Neuron (in vitro differentiated cells): ENCODE measurements around the gene WASHC3.

Experiments used
- H2AFZ ChIP-seq: one replicate; pipeline ENCODE4 v1.6.1; 2013; ENCODE audit warnings: low read depth, mild to moderate bottlenecking, inconsistent platforms, low read length, moderate library complexity
- H3K27me3 ChIP-seq: one replicate; pipeline ENCODE4 v1.6.1; 2013; ENCODE audit warnings: low read length; ENCODE audit not compliant: insufficient read depth
- H3K36me3 ChIP-seq: one replicate; pipeline ENCODE4 v1.6.1; 2013; ENCODE audit warnings: low read length; ENCODE audit not compliant: insufficient read depth
- H3K4me1 ChIP-seq: one replicate; pipeline ENCODE4 v1.6.1; 2013; ENCODE audit warnings: low read length; ENCODE audit not compliant: insufficient read depth
- H3K4me3 ChIP-seq: 2 replicates; pipeline ENCODE4 v1.5.1; 2013; ENCODE audit warnings: mild to moderate bottlenecking, low read length, moderate library complexity
- H3K9me3 ChIP-seq: one replicate; pipeline ENCODE4 v1.6.1; 2013; ENCODE audit warnings: low read length

Gene WASHC3

GRCh38 chr12:102063069-102063468, 1.3 kb upstream of the WASHC3 start:
- Histone ChIP-seq H3K27me3 (no peaks in the 10 kb centered on the region), H3K4me3 (no peak overlapping the region), H3K36me3 (no peaks in the 10 kb centered on the region), H3K4me1 (peaks cover 6% of the 10 kb centered on the region), H2AFZ (peak overlapping the region; percentile 92), H3K9me3 (no peaks in the 10 kb centered on the region)

- Histone ChIP-seq H3K36me3 (no peaks in the 10 kb centered on the region), H2AFZ (peak overlapping the region; percentile 92), H3K27me3 (no peaks in the 10 kb centered on the region), H3K4me1 (peaks cover 6% of the 10 kb centered on the region), H3K9me3 (no peaks in the 10 kb centered on the region), H3K4me3 (peak overlapping the region; percentile 85)
These were observed 622 bp upstream of the WASHC3 start for GRCh38 chr12:102062419-102062806.

GRCh38 chr12:102061096-102061559, 663 bp downstream of the WASHC3 start:
- H3K9me3 ChIP-seq, result peaks cover 1% of the 10 kb centered on the region
- H3K4me3 ChIP-seq, result peak overlapping the region; percentile 85
- H2AFZ ChIP-seq, result peak overlapping the region; percentile 92
- peaks cover 11% of the 10 kb centered on the region for H3K36me3 ChIP-seq
- H3K27me3 ChIP-seq, result no peaks in the 10 kb centered on the region
- peaks cover 6% of the 10 kb centered on the region for H3K4me1 ChIP-seq

- no peaks in the 10 kb centered on the region for H3K27me3 ChIP-seq
- no peak overlapping the region for H2AFZ ChIP-seq
- H3K4me3 ChIP-seq, result no peak overlapping the region
- peaks cover 1% of the 10 kb centered on the region for H3K9me3 ChIP-seq
- H3K36me3 ChIP-seq, result peaks cover 13% of the 10 kb centered on the region
- H3K4me1 ChIP-seq, result peaks cover 6% of the 10 kb centered on the region
These were observed 2.4 kb downstream of the WASHC3 start for GRCh38 chr12:102059343-102059742.

- peaks cover 1% of the 10 kb centered on the region for H3K9me3 ChIP-seq
- no peaks in the 10 kb centered on the region for H3K4me1 ChIP-seq
- H3K4me3 ChIP-seq, result no peak overlapping the region
- H3K27me3 ChIP-seq, result no peaks in the 10 kb centered on the region
- peaks cover 35% of the 10 kb centered on the region for H3K36me3 ChIP-seq
- no peak overlapping the region for H2AFZ ChIP-seq
These were observed 7.4 kb downstream of the WASHC3 start for GRCh38 chr12:102054345-102054744.

GRCh38 chr12:102053062-102053349, 8.8 kb downstream of the WASHC3 start:
- Histone ChIP-seq H3K4me1 (no peaks in the 10 kb centered on the region), H3K9me3 (peaks cover 1% of the 10 kb centered on the region), H2AFZ (no peak overlapping the region), H3K4me3 (no peak overlapping the region), H3K36me3 (peaks cover 38% of the 10 kb centered on the region), H3K27me3 (no peaks in the 10 kb centered on the region)

GRCh38 chr12:102052192-102053061, 9.4 kb downstream of the WASHC3 start:
- Histone ChIP-seq H3K9me3 (peaks cover 1% of the 10 kb centered on the region), H2AFZ (no peak overlapping the region), H3K36me3 (peaks cover 38% of the 10 kb centered on the region)

GRCh38 chr12:102051431-102051965, 10.3 kb downstream of the WASHC3 start:
- H3K36me3 ChIP-seq, result peaks cover 31% of the 10 kb centered on the region
- H3K4me3 ChIP-seq, result no peak overlapping the region

More at GRCh38 chr12:102052192-102053061, 9.4 kb downstream of the WASHC3 start:
- Histone ChIP-seq H3K27me3 (no peaks in the 10 kb centered on the region), H3K4me1 (no peaks in the 10 kb centered on the region), H3K4me3 (no peak overlapping the region)

GRCh38 chr12:102050660-102051430, 10.9 kb downstream of the WASHC3 start:
- Histone ChIP-seq H2AFZ (no peak overlapping the region), H3K4me3 (no peak overlapping the region), H3K36me3 (peaks cover 25% of the 10 kb centered on the region), H3K27me3 (no peaks in the 10 kb centered on the region), H3K9me3 (no peaks in the 10 kb centered on the region), H3K4me1 (no peaks in the 10 kb centered on the region)

More at GRCh38 chr12:102051431-102051965, 10.3 kb downstream of the WASHC3 start:
- no peaks in the 10 kb centered on the region for H3K4me1 ChIP-seq
- H3K9me3 ChIP-seq, result no peaks in the 10 kb centered on the region
- H3K27me3 ChIP-seq, result no peaks in the 10 kb centered on the region
- H2AFZ ChIP-seq, result no peak overlapping the region

GRCh38 chr12:102043928-102044327, 17.9 kb downstream of the WASHC3 start:
- no peak overlapping the region for H2AFZ ChIP-seq
- H3K36me3 ChIP-seq, result peaks cover 10% of the 10 kb centered on the region
- H3K27me3 ChIP-seq, result no peaks in the 10 kb centered on the region
- H3K9me3 ChIP-seq, result no peaks in the 10 kb centered on the region
- H3K4me1 ChIP-seq, result no peaks in the 10 kb centered on the region
- H3K4me3 ChIP-seq, result no peak overlapping the region

GRCh38 chr12:102033991-102034745, 27.6 kb downstream of the WASHC3 start:
- Histone ChIP-seq H3K36me3 (peaks cover 7% of the 10 kb centered on the region), H3K9me3 (no peaks in the 10 kb centered on the region), H3K27me3 (no peaks in the 10 kb centered on the region), H3K4me3 (no peak overlapping the region), H3K4me1 (no peaks in the 10 kb centered on the region), H2AFZ (no peak overlapping the region)

GRCh38 chr12:102031852-102032251, 29.9 kb downstream of the WASHC3 start:
- no peaks in the 10 kb centered on the region for H3K27me3 ChIP-seq
- H3K9me3 ChIP-seq, result no peaks in the 10 kb centered on the region
- no peak overlapping the region for H3K4me3 ChIP-seq
- no peaks in the 10 kb centered on the region for H3K4me1 ChIP-seq
- peaks cover 5% of the 10 kb centered on the region for H3K36me3 ChIP-seq
- no peak overlapping the region for H2AFZ ChIP-seq
